ENCODE measurements around the gene PTPN7.
A peak's percentile ranks its signal among the peaks of the same experiment; 100 is the strongest.
"Not testable (repeated sequence)": the region's sequence is repeated elsewhere in the genome, so short reads cannot be mapped to it uniquely, and the experiment has no call there.

Gene PTPN7

GRCh38 chr1:202172015-202172355, 11.6 kb upstream of the PTPN7 start:
- peak in 2 of 3 donors; percentile 43 to 54 for DNase-seq

GRCh38 chr1:202171292-202172014, 11.1 kb upstream of the PTPN7 start:
- ChIA-PET CTCF (interaction anchor here (1.2 to 2.8 kb wide), 3 partner anchors 9 to 16 kb away, joined by 4 to 13 read pairs (median 9); partner anchors contain the start of gene PTPN7), POLR2A (interaction anchor here (0.7 kb wide), 1 partner anchor 10 kb away, joined by 3 read pairs; no protein-coding TSS in a partner anchor)

More at GRCh38 chr1:202172015-202172355, 11.6 kb upstream of the PTPN7 start:
- ChIA-PET CTCF (interaction anchor here (1.2 to 2.6 kb wide), 2 partner anchors 8 to 17 kb away, joined by 4 to 9 read pairs; no protein-coding TSS in a partner anchor), POLR2A (interaction anchor here (0.7 kb wide), 1 partner anchor 11 kb away, joined by 3 read pairs; no protein-coding TSS in a partner anchor)
- no peaks in the 10 kb centered on the region for H3K9me3 ChIP-seq (ENCODE audit: control extremely low read depth in 1 of 5, control insufficient read depth in 4 of 5, insufficient read depth in 2 of 5, low read depth in 1 of 5, low read length in 4 of 5)
- H3K27me3 ChIP-seq (replicated peaks in 2 of 5; ENCODE audit: control insufficient read depth in 4 of 5, insufficient read depth in 5 of 5, low read length in 4 of 5): no peaks in the 10 kb centered on the region
- H3K4me1 ChIP-seq (ENCODE audit: control extremely low read depth in 1 of 4, control insufficient read depth in 4 of 4, insufficient read depth in 4 of 4, low read length in 3 of 4): peaks cover 0 to 22% (median 12%) of the 10 kb centered on the region in 4 experiments
- no peaks in the 10 kb centered on the region for H3K36me3 ChIP-seq (ENCODE audit: control insufficient read depth in 4 of 4, insufficient read depth in 4 of 4, low read length in 3 of 4)
- H3K27ac ChIP-seq (ENCODE audit: insufficient read depth in 1 of 2, low read depth in 1 of 2, low read length in 2 of 2, poor library complexity in 1 of 2, severe bottlenecking in 2 of 2): no peak overlapping the region
- 96% methylated on average over 5 of the region's 5 CpGs for WGBS (ENCODE audit: insufficient coverage)
- H3K4me3 ChIP-seq (ENCODE audit: control insufficient read depth in 1 of 7, extremely low read depth in 1 of 7, insufficient read depth in 4 of 7, low read depth in 2 of 7, low read length in 6 of 7): no peak overlapping the region

GRCh38 chr1:202170726-202171125, 10.3 kb upstream of the PTPN7 start:
- Histone ChIP-seq H3K27me3 (replicated peaks in 2 of 5; ENCODE audit: control insufficient read depth in 4 of 5, insufficient read depth in 5 of 5, low read length in 4 of 5) (no peaks in the 10 kb centered on the region), H3K9me3 (ENCODE audit: control extremely low read depth in 1 of 5, control insufficient read depth in 4 of 5, insufficient read depth in 2 of 5, low read depth in 1 of 5, low read length in 4 of 5) (no peaks in the 10 kb centered on the region), H3K4me1 (ENCODE audit: control extremely low read depth in 1 of 4, control insufficient read depth in 4 of 4, insufficient read depth in 4 of 4, low read length in 3 of 4) (peaks cover 3 to 34% (median 23%) of the 10 kb centered on the region in 4 experiments), H3K36me3 (ENCODE audit: control insufficient read depth in 4 of 4, insufficient read depth in 4 of 4, low read length in 3 of 4) (no peaks in the 10 kb centered on the region), H3K4me3 (ENCODE audit: control insufficient read depth in 1 of 7, extremely low read depth in 1 of 7, insufficient read depth in 4 of 7, low read depth in 2 of 7, low read length in 6 of 7) (no peak overlapping the region), H3K27ac (ENCODE audit: insufficient read depth in 1 of 2, low read depth in 1 of 2, low read length in 2 of 2, poor library complexity in 1 of 2, severe bottlenecking in 2 of 2) (no peak overlapping the region)
- DNase-seq: no peak
- ChIA-PET CTCF (interaction anchor here (0.9 to 2.8 kb wide), 4 partner anchors 10 to 160 kb away, joined by 3 to 13 read pairs (median 6); partner anchors contain the start of genes ELF3 and PTPN7), POLR2A (no interaction called here)
- 79% methylated on average over 6 of the region's 6 CpGs for WGBS (ENCODE audit: insufficient coverage)

More at GRCh38 chr1:202171292-202172014, 11.1 kb upstream of the PTPN7 start:
- no peaks in the 10 kb centered on the region for H3K36me3 ChIP-seq (ENCODE audit: control insufficient read depth in 4 of 4, insufficient read depth in 4 of 4, low read length in 3 of 4)
- H3K27ac ChIP-seq (ENCODE audit: insufficient read depth in 1 of 2, low read depth in 1 of 2, low read length in 2 of 2, poor library complexity in 1 of 2, severe bottlenecking in 2 of 2): no peak overlapping the region
- H3K9me3 ChIP-seq (ENCODE audit: control extremely low read depth in 1 of 5, control insufficient read depth in 4 of 5, insufficient read depth in 2 of 5, low read depth in 1 of 5, low read length in 4 of 5): no peaks in the 10 kb centered on the region
- H3K4me3 ChIP-seq (ENCODE audit: control insufficient read depth in 1 of 7, extremely low read depth in 1 of 7, insufficient read depth in 4 of 7, low read depth in 2 of 7, low read length in 6 of 7): no peak overlapping the region
- no peaks in the 10 kb centered on the region for H3K27me3 ChIP-seq (replicated peaks in 2 of 5; ENCODE audit: control insufficient read depth in 4 of 5, insufficient read depth in 5 of 5, low read length in 4 of 5)
- over 99% methylated on average over 11 of the region's 11 CpGs for WGBS (ENCODE audit: insufficient coverage)
- H3K4me1 ChIP-seq (ENCODE audit: control extremely low read depth in 1 of 4, control insufficient read depth in 4 of 4, insufficient read depth in 4 of 4, low read length in 3 of 4): peaks cover 2 to 27% (median 15%) of the 10 kb centered on the region in 4 experiments
- DNase-seq: no peak

GRCh38 chr1:202168861-202169260, 8.5 kb upstream of the PTPN7 start:
- no peak for DNase-seq
- Histone ChIP-seq H3K9me3 (ENCODE audit: control extremely low read depth in 1 of 5, control insufficient read depth in 4 of 5, insufficient read depth in 2 of 5, low read depth in 1 of 5, low read length in 4 of 5) (no peaks in the 10 kb centered on the region), H3K36me3 (ENCODE audit: control insufficient read depth in 4 of 4, insufficient read depth in 4 of 4, low read length in 3 of 4) (no peaks in the 10 kb centered on the region), H3K27ac (ENCODE audit: insufficient read depth in 1 of 2, low read depth in 1 of 2, low read length in 2 of 2, poor library complexity in 1 of 2, severe bottlenecking in 2 of 2) (no peak overlapping the region), H3K27me3 (replicated peaks in 2 of 5; ENCODE audit: control insufficient read depth in 4 of 5, insufficient read depth in 5 of 5, low read length in 4 of 5) (no peaks in the 10 kb centered on the region), H3K4me1 (ENCODE audit: control extremely low read depth in 1 of 4, control insufficient read depth in 4 of 4, insufficient read depth in 4 of 4, low read length in 3 of 4) (peaks cover 3 to 53% (median 41%) of the 10 kb centered on the region in 4 experiments), H3K4me3 (ENCODE audit: control insufficient read depth in 1 of 7, extremely low read depth in 1 of 7, insufficient read depth in 4 of 7, low read depth in 2 of 7, low read length in 6 of 7) (no peak overlapping the region)
- CTCF ChIA-PET: interaction anchor here (0.6 to 2.8 kb wide), 2 partner anchors 8 to 25 kb away, joined by 3 to 13 read pairs; partner anchors contain the start of genes LGR6 and PTPN7
- WGBS (ENCODE audit: insufficient coverage): 92% methylated on average over 7 of the region's 7 CpGs
- POLR2A ChIA-PET: no interaction called here

GRCh38 chr1:202167708-202168415, 7.5 kb upstream of the PTPN7 start:
- CTCF ChIA-PET: interaction anchor here (1.0 kb wide), 1 partner anchor 22 kb away, joined by 4 read pairs; no protein-coding TSS in a partner anchor
- no peak overlapping the region for H3K27ac ChIP-seq (ENCODE audit: insufficient read depth in 1 of 2, low read depth in 1 of 2, low read length in 2 of 2, poor library complexity in 1 of 2, severe bottlenecking in 2 of 2)
- POLR2A ChIA-PET: no interaction called here
- H3K9me3 ChIP-seq (ENCODE audit: control extremely low read depth in 1 of 5, control insufficient read depth in 4 of 5, insufficient read depth in 2 of 5, low read depth in 1 of 5, low read length in 4 of 5): no peaks in the 10 kb centered on the region
- WGBS (ENCODE audit: insufficient coverage): 76% methylated on average over 15 of the region's 18 CpGs
- H3K4me1 ChIP-seq (ENCODE audit: control extremely low read depth in 1 of 4, control insufficient read depth in 4 of 4, insufficient read depth in 4 of 4, low read length in 3 of 4): peaks cover 3 to 63% (median 51%) of the 10 kb centered on the region in 4 experiments
- H3K4me3 ChIP-seq (ENCODE audit: control insufficient read depth in 1 of 7, extremely low read depth in 1 of 7, insufficient read depth in 4 of 7, low read depth in 2 of 7, low read length in 6 of 7): no peak overlapping the region
- no peaks in the 10 kb centered on the region for H3K36me3 ChIP-seq (ENCODE audit: control insufficient read depth in 4 of 4, insufficient read depth in 4 of 4, low read length in 3 of 4)
- H3K27me3 ChIP-seq (replicated peaks in 2 of 5; ENCODE audit: control insufficient read depth in 4 of 5, insufficient read depth in 5 of 5, low read length in 4 of 5): no peaks in the 10 kb centered on the region
- no peak for DNase-seq

GRCh38 chr1:202167054-202167453, 6.7 kb upstream of the PTPN7 start:
- not testable (repeated sequence) for H3K27me3 ChIP-seq (replicated peaks in 2 of 5; ENCODE audit: control insufficient read depth in 4 of 5, insufficient read depth in 5 of 5, low read length in 4 of 5)

More at GRCh38 chr1:202167054-202167453, 6.7 kb upstream of the PTPN7 start:
- ChIA-PET CTCF (interaction anchor here (0.6 to 2.2 kb wide), 6 partner anchors 12 to 901 kb away, joined by 3 to 10 read pairs (median 4); no protein-coding TSS in a partner anchor), POLR2A (interaction anchor here (0.6 to 1.6 kb wide), 2 partner anchors 12 to 136 kb away, joined by 3 to 4 read pairs; no protein-coding TSS in a partner anchor)
- not testable (repeated sequence) for H3K9me3 ChIP-seq (ENCODE audit: control extremely low read depth in 1 of 5, control insufficient read depth in 4 of 5, insufficient read depth in 2 of 5, low read depth in 1 of 5, low read length in 4 of 5); H3K27ac ChIP-seq (ENCODE audit: insufficient read depth in 1 of 2, low read depth in 1 of 2, low read length in 2 of 2, poor library complexity in 1 of 2, severe bottlenecking in 2 of 2); H3K36me3 ChIP-seq (ENCODE audit: control insufficient read depth in 4 of 4, insufficient read depth in 4 of 4, low read length in 3 of 4); H3K4me3 ChIP-seq (ENCODE audit: control insufficient read depth in 1 of 7, extremely low read depth in 1 of 7, insufficient read depth in 4 of 7, low read depth in 2 of 7, low read length in 6 of 7)
- DNase-seq: peak in 1 of 3 donors; percentile 29
- peaks cover 6 to 71% (median 59%) of the 10 kb centered on the region in 4 experiments for H3K4me1 ChIP-seq (ENCODE audit: control extremely low read depth in 1 of 4, control insufficient read depth in 4 of 4, insufficient read depth in 4 of 4, low read length in 3 of 4)
- WGBS (ENCODE audit: insufficient coverage): 90% methylated on average over 12 of the region's 13 CpGs

All from common myeloid progenitor, CD34-positive (primary cell).